Amniotic epithelial cell (primary cell): ENCODE data around the gene ADNP.

Experiments
- DNase-seq: peaks from one replicate; pipeline ENCODE4 v3.0.0-alpha.2; 2010; ENCODE audit warnings: low read depth

The ADNP gene

DNA sequence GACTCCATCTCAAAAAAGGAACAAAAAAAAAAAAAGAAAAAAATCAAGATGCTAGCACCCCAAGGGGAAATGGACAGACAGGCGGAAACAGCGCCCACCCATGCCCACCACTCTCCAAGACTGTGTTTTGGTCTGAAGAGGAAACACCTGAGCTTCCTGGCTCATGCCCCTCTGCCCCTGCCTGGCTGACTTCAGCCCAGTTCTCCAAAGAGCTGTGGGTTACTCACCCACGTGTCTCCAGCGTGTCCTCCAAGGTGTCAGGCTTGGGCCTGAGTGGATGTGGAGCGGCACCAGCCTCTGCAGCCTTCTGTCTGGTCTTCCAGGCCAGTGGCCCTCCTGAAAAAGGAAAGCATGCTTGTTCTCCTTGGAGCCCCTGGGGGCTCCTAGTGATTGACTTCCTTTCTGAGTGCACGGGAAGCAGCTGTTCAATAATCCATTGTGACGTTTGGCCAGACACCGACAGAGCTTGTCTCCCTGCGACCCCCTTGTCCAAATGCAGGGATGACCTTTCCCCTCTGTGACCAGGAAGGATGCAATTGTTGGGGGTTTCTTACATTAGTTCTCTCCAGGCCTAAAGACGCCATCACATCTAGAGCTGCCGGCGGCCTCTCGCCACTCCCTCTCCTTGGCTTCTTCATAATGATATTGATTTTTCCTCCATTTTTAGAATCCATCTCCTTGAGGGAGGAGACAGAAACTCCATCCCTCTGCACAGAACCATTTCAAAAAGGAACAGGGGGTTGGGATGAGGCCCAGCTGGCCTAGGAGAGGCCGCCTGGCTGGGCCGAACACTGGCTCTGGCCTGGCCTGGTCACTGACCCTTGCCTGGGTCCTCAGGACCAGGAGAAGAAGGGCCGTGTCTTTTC, 58.4 kb downstream of the ADNP start:
- no peak for DNase-seq

DNA sequence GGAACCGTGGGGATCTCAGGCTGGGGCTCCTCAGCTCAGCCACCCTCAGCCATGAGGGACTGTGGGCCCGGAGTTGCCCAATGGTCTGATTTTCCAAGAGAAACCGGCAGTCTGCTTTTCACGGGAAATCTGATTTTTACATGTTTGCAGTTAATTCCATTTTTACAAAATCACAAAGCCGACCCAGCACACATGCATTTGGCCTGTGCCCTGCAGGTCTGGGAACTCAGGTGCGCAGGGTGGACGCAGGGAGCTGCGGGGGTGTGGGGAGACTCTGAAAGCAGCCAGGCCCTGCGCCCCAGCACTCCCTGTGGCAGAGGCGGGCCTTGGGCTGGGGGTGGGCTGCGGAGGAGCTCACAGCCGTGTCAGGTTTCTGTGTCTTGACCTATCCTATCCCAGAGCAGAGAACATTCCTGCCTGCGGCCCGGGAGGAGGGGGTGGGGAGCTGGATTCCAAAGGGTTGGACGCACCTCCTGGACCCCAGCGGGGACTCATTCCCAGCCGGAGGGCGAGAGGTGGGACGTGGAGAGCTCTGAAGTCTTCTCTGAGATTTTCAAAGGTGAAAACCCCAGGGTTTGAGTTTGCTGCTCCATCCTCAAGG, 60.6 kb downstream of the ADNP start:
- DNase-seq: peak; percentile 79

DNA sequence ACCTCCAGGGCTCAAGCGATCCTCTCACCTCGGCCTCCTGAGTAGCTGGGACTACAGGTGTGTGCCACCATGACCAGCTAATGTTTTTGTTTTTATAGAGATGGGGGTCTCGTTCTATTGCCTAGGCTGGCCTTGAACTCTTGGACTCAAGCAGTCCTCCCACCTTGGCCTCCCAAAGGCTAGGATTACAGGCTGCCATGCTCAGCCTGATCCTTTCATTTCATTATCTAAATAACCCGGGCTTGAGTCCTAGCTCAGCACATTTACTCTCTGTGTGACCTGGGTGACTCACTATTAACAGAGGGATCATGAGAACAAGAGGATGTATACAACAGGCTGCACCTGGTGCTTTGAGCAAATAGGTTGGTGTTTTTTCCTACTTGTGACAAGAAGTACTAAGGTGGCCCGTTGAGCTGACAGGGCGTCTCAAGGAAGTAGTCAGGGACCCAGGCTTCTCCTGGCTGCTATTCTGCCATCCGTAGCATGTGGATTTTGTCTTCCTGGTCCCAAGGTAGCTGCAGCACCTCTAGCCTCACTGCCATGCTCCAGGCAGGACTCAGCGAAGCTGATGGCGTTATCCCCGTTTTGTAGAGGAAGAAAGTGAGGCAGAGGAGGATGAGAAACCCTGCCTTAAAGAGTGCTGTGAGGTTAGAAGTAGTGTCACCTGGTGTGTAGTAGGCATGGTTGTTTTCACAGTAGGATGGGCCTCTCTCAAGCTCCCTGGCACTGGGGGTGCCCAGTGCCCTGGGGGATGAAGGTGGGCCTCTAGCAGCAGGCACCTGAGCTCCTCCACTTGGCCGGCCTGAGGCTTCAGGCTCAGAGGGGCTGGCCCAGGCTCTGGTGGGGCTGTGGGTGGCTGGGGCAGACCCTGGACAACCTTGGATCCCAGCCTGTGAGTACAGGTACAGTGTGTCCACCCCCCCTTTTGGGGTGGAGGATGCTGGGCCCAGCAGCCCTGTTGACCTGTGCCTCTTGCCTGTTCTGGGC, 62.4 kb downstream of the ADNP start:
- peak; percentile 16 for DNase-seq

DNA sequence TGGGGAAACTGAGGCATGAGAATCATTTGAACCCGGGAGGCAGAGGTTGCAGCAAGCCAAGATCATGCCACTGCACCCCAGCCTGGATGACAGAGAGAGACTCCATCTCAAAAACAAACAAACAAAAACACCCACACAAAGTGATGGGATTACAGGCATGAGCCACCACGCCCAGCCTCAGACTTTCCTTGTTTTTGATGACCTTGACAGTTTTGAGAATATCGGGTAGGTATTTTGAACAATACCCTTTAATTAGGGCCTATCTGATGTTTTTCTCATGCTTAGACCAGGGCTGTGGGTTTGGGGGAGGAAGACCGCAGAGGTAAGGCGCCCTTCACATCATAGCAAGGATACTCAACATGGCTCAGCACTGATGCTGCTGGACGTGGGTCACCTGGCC, 63.4 kb downstream of the ADNP start:
- DNase-seq: no peak

DNA sequence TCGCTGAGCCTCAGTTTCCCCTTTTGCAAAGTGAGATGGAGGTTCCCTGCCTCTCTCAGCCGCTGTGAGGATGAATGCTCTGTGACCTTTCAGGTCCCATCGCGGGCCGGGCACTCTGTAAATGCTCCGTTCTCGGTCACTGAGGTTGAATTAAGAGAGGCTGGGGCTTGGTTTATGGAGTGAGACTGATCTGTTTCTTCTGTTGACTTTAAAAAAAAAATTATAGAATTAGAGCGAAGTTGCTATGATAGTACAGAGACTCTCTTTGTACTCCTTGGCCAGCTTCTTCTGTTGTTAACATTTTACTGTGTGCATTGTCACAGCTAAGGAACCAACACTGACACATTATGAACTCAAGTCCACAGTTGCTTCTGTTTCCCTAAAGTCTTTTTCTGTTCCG, 64.4 kb downstream of the ADNP start:
- no peak for DNase-seq

DNA sequence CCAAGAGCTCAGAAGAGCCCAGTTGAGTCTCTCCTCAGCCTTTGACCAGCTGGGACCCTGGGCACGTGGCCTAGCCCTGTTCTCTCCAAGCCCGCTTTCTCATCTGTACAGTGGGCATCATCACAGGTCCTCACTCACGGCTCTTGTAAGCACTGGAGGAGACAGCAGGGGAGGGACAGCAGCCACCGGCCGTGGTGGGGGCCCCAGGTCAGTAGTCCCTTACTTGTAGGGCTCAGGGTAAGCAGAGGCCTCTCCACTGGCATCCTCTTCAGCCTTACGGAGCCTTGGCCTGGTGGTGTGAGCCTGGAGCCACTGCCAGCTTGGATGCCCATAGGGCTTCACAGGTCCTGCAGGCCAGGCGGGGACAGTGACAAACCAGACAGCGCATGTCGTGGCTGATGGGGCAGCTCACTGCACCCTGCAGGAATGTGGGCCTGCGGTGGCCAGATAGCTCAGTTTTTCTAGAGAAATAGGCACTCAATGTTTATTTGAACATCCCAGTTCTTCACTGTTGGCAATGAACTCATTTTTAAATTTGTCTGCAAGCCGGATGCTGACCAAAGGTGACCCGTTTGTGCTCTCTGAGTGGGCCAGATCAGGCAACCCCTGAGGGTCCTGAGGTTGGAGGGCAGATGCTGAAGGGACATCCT, 65.1 kb downstream of the ADNP start:
- no peak for DNase-seq

DNA sequence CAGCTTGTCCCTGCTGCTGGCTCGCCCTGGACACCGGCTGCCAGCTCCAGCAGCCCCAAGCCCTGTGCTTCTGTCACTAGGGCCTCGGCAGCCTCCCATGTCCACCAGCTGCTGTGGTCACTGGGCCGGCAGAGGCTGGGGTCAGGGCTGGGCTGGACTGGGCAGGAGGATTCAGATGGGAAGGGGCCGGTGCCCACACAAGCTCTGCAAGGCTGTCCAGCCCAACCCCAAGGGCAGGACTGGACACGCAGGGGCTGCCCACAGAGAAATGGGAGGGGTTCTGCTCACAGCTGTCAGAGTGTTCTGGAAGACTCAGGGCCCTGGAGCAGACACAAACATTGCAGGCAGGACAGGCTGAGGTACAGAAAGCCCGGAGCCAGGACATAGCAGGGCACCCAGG, 65.6 kb downstream of the ADNP start:
- DNase-seq: no peak

DNA sequence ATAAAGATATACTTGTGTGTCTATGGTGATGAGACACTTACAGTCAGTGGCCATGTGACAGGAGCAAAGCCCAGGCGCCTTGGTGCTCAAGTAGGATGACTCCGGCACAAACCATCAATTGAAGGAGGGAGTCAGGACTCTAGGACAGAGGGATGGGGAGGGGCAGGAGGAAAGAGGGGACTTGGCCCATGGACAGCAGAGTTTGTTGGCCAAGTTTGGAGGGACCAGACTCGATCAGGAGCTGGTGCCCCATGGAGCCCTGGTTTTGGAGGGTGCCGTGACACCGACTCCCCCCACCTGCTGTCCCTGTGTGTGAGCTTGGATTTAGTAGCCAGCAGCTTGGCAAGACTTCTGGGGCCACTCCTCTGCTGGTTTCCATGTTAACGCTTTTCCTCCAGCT, 66.1 kb downstream of the ADNP start:
- no peak for DNase-seq

DNA sequence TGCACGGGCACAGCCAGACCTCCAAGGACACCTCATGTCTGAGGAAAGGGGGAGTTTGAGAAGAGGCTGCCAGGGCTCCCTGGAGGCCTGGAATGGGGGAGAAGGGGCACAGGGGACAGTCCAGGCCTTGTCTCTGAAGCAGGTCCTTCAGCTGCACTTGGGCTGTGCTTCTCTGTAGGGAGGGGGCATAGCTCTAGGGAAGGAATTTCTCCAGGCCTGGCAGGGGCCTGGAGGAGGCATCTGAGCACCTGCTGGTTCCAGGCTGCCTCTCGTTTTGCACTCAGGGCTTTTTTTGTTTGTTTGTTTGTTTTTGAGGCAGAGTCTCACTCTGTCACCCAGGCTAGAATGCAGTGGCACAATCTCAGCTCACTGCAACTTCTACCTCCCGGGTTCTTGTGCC, 68.7 kb downstream of the ADNP start:
- no peak for DNase-seq

DNA sequence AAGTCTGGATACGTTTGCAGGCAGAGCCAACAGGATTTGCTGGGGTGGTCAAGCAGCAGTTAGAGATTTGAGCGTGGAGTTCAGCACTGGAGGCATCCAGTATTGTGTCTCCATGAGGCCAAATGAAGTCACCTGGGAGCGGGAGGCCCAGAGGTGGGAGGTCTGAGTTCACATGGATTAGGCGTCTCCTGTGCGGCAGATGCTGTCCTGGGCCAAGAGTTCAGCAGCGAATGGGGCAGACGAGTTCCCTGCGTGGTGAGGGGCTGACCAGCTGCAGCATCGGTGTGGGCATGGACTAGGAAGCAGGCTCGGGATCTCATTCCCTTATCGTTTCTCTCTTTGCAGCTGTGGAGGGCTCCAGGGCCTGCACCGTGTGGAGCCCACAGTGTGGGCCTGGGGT, 70.2 kb downstream of the ADNP start:
- DNase-seq: no peak

DNA sequence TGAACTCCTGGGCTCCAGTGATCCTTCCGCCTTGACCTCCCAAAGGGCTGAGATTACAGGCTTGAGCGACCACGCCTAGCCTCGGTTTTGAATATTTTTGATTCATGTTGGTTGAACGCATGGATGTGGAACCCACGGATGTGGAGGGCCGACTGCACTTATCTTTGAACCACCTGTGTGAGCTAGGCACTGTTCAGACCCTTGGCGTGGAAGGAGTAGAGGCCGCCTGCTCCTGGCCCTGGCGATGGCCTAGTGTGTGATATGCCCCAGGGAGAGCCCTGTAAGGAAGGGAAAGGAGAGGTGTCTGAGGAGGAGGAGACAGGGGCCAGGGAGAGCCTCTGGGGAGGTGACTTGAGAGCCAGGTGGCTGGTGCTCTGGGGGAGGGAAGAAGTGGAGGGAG, 72.1 kb downstream of the ADNP start:
- DNase-seq: no peak

DNA sequence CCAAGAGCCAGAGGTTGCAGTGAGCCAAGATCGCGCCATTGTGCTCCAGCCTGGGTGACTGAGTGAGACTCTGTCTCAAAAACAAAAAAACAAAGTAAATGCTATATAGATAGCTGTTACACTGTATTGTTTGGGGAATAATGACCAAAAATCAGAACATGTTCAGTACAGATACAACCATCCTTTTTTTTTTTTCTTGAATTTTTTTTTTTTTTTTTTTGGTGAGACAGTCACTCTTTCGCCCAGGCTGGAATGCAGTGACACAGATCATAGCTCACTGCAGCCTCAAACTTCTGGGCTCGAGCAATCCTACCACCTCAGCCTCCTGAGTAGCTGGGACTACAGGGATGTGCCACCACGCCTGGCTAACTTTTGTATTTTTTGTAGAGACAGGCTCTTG, 72.7 kb downstream of the ADNP start:
- DNase-seq: no peak

DNA sequence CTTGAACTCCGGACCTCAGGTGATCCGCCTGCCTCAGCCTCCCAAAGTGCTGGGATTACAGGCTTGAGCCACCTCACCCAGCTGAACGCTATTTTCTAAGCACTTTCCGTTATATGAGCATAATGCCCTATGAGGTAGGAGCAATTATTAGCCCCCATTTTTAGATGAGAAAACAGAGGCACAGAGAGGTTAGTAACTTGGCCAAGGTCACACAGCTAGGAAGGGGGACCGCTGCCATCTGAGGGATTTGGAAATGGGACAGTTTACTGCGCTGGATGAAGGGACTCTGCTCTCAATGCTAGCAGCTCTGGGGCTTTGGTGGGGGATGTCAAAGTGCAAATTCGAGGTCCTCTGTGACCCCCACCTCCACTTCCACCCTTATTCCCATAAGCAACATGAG, 73.9 kb downstream of the ADNP start:
- no peak for DNase-seq

DNA sequence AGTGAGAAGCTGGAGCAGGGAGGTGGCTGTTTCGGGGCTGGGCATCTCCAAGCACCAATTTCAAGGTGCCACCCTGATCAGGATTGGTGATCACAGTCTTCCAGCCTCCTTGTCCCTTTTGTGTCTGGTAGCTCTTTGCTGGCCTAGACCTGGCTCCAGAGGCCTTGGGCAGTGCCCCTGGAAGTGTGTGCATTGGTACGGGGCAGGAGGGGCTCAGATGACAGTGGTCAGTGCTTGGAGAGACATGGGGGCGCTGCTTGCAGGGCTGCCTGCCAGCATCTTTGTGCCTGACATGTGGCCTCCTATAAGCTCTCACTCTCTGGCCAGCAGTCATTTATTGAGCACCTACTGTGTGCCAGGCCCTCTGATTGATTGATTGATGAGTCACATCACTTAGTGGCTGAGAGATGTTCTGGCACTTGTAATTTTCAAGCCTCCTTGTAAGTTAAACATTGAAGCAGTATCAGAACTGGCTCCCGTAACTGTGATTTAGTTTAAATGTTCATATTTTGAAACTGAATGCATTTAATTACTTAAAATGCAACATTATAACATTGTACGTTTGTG, 74.7 kb downstream of the ADNP start:
- DNase-seq: no peak

DNA sequence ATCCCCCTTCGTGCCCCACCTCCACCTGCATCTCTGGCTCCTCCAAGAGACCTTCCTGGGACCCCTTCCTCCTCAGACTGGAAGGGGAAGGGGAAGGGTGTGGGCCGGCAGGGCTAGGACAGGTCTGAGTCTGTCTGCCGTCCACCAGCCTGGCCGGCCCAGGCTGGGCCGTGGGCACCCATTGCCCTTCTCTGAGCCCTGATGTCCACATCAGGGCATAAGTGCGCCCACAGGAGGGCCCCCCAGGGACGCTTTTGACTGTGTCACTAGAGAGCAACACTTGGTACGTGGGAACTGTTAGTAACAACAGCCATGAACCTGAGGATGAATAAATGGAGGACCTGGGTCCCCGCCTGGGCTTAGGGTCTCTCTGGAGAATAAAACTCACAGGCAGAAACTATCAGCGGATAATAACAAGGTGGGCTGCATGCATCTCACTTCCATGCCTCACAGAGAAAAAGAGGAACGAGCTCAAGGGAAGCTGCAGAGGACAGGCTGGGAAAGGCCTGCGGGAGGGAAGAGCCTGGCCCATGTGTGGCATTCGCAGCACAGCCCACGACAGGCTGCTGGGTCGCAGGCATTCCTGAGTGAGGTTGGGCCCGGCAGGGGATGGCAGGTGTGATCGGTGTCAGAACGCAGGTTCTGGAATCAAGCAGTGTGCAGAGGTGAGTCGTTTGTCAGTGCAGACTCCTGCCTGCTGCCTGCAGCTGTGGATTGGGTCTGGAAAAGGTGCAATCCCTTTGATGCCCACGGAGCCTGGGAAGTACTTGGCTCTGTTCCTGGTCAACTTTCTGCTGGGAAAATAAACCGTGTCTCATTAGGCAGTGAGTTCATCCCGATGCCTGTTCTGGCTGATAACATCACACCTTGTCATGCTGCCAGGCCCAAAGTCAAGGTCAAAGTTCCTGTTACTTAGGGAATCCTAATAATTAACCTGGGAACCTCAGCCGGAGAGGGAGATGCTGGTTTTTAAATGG, 75.5 kb downstream of the ADNP start:
- DNase-seq: peak; percentile 50

DNA sequence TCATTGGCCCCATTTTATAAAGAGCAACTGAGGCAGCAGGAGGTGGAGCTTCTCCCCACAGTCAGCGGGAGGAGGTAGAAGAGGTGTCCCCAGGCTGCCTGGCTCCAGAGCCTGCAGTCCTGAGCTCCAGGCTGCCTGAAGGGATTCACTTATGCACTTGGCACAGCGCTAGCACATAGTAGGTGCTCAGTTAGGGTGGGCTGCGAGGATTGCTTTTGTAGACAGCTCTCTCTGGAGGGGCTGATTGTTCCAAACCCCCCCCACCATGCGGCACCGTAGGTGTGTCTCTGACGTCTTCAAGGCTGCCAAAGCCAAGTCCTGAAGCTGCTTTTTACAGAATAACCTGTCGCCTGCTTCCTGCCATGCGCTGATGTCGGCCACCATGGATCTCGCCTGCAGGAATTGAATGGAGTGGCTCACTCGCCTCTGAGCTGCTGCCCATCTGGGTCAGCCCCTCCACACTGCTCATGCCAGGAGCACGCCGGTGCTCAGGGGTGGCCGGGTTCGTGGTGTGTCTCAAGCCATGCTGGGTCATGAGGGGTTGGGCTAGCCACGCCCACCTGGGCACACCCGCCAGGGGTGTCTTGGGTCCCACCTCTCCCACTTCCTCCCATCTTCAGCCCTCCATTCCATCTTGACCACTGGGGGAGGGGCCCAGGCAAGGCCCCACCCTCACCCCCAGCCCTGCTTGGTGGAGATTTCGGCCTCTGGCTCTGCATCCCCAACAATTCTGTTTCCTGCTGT, 76.6 kb downstream of the ADNP start:
- DNase-seq: no peak

DNA sequence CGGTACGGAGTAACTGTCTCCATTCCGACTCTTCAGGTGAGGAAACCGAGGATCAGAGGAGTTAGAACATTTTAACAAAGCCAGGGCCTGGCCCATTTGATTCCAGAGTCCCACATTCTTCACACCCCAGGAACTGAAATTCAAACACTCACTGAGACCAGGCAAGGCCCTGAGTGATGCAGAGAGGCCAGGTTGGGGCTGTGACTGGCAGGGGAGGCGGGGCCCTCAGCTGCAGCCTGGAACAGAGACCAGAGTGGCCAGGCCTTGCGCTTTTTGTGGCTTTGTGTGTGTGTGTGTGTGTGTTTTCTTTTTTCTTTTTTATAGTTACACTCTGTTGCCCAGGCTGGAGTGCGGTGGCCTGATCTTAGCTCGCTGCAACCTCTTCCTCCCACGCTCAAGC, 79.2 kb downstream of the ADNP start:
- DNase-seq: no peak

DNA sequence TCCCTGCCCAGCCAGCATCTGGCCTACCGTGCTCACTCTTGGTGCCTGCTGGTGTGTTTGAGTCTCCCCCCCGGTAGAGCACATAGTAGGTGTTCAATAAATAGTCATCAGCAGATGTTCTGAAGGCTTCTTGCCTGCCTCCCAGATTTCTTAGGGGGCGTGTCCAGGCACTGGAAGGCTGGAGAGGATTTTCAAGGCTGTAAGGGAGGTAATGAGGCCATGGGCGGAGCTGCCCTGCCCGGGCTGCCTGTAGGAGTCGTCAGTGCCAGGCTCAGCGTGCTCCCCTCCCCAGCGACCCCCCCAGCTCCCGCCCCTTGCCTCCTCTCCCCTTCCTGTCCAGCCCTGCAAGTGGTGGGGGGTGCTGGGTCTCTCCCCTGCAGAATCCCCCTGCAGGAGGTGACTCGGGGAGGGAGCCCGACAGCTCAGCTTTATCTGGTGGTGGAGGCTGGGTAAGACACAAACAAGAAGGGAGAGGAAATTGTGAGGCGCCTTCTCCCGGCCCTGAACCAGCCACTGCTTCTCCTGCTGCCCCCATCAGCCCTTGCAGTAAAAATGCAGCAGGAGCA, 80.4 kb downstream of the ADNP start:
- peak; percentile 87 for DNase-seq

DNA sequence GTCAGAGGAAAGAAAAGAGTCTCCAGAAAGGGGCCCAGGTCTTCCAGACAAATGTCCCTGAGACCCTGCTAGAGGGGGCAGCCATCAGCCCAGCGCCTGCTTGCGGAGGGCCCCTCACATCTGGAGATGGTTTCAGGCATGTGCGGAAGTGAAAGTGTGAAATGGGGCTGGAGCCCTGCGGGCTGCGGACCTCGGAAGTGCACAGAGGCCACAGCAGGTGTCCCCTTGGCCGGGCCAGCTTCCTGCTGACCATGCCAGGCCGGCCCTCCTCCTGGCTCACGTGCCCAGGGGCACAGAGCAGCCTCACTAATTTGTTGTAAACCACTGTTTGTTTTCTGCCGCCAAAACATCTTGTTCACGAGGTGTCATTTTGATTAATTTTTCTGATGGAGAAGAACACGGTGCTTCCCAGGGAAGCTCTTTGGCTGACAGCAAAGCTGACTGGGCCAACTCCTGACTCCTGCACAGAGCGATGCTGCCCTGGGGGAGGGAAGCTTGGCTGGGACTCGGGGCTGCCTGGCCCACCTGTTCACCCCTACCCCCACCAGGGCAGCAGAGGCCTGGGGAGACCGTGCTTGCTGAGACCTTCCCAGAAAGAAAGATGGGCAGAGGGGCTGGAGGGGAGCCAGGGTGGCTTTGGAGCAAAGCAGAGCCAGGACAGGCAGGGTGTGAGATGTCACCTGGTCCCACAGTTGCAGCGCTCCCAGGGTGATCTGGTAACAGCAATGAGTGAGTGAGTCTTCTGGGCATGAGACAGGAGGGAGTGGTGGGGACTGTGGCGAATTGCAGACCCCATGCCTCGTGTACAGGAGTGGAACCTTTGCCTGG, 82.2 kb downstream of the ADNP start:
- peak; percentile 47 for DNase-seq
